Spinal cord (tissue), 4 donors: ENCODE measurements around the gene SMIM33. TPM values are rescaled to one million over a fixed set of nuclear protein-coding genes. Genes with fewer than 3 reads are reported as not detected.

Experiments
- polyA plus RNA-seq, 2 donors: library from polyadenylated mRNA; unstranded; fragments of 120-200 nt; gene quantifications; one replicate each; pipeline ENCODE4 v1.2.1, GENCODE V29; 2013; ENCODE audit not compliant: insufficient read length in 2 of 2
- small RNA-seq: library from RNA; depleted of rRNA; stranded (forward); fragments of <200 nt; gene quantifications from one replicate; pipeline ENCODE3, GENCODE V24; 2014; ENCODE audit warnings: low replicate concordance
- total RNA-seq, 2 donors: library from RNA; depleted of rRNA in 1 of 2; stranded (reverse); fragments of 120-200 nt in 1 of 2; fragments of >200 nt in 1 of 2; gene quantifications; one replicate each; pipeline versions ENCODE4 v1.2.3 to v1.2.4, GENCODE V29; 2013 to 2014

SMIM33 gene
- total and polyA plus RNA-seq, 4 donors: not detected

Small RNAs within 50 kb of the gene (small RNA-seq; reads per million reads assigned to genes)
- 5.6 reads per million, percentile 95 among the genes with 10 or more reads in this experiment for gene RNU5B-4P

Other genes with a start within 250 kb of the SMIM33 start
- 100 to 1,000 TPM; 433 to 543 TPM for gene MATR3, start 177.3 kb upstream of the SMIM33 start, total RNA-seq
- gene MATR3, start 177.3 kb upstream of the SMIM33 start, polyA plus RNA-seq: 100 to 1,000 TPM; 580 to 752 TPM
- gene PAIP2, start 129.2 kb upstream of the SMIM33 start, total RNA-seq: 100 to 1,000 TPM in 1 of 2 donors, 10 to 100 TPM in 1; 90.4 to 138 TPM
- gene PAIP2, start 129.2 kb upstream of the SMIM33 start, polyA plus RNA-seq: 100 to 1,000 TPM; 154 to 173 TPM
- under 1 TPM in 1 of 2 donors, not detected in 1; 0.40 TPM for gene SLC23A1, start 87.7 kb upstream of the SMIM33 start, total RNA-seq
- gene SLC23A1, start 87.7 kb upstream of the SMIM33 start, polyA plus RNA-seq: under 1 TPM; 0.78 to 0.99 TPM
- gene MZB1, start 81.1 kb upstream of the SMIM33 start, total RNA-seq: under 1 TPM; 0.17 to 0.59 TPM
- gene MZB1, start 81.1 kb upstream of the SMIM33 start, polyA plus RNA-seq: under 1 TPM; 0.32 to 0.60 TPM
- 1 to 10 TPM; 1.4 to 2.0 TPM for gene PROB1, start 75.9 kb upstream of the SMIM33 start, total RNA-seq
- 1 to 10 TPM; 5.1 to 7.1 TPM for gene PROB1, start 75.9 kb upstream of the SMIM33 start, polyA plus RNA-seq
- 10 to 100 TPM in 1 of 2 donors, 1 to 10 TPM in 1; 4.8 to 12.3 TPM for gene SPATA24, start 66.9 kb upstream of the SMIM33 start, total RNA-seq
- gene SPATA24, start 66.9 kb upstream of the SMIM33 start, polyA plus RNA-seq: 1 to 10 TPM; 9.4 to 9.9 TPM
- 10 to 100 TPM; 26.6 to 36.6 TPM for gene DNAJC18, start 31.5 kb upstream of the SMIM33 start, total RNA-seq
- 10 to 100 TPM; 43.3 to 49.9 TPM for gene DNAJC18, start 31.5 kb upstream of the SMIM33 start, polyA plus RNA-seq
- 10 to 100 TPM; 10.3 to 63.2 TPM for gene ECSCR, start 8.3 kb upstream of the SMIM33 start, total RNA-seq
- gene ECSCR, start 8.3 kb upstream of the SMIM33 start, polyA plus RNA-seq: 10 to 100 TPM; 20.2 to 25.4 TPM
- gene STING1, start 11.8 kb downstream of the SMIM33 start, total RNA-seq: 10 to 100 TPM; 16.3 to 31.7 TPM
- gene STING1, start 11.8 kb downstream of the SMIM33 start, polyA plus RNA-seq: 10 to 100 TPM; 16.0 to 26.6 TPM
- 100 to 1,000 TPM; 108 TPM for gene UBE2D2, start 90.3 kb downstream of the SMIM33 start, total RNA-seq
- gene UBE2D2, start 90.3 kb downstream of the SMIM33 start, polyA plus RNA-seq: 100 to 1,000 TPM; 171 to 185 TPM
- gene CXXC5, start 177.3 kb downstream of the SMIM33 start, total RNA-seq: 10 to 100 TPM; 71.5 to 82.6 TPM
- 100 to 1,000 TPM; 134 to 137 TPM for gene CXXC5, start 177.3 kb downstream of the SMIM33 start, polyA plus RNA-seq